CD4-positive, alpha-beta T cell treated with Interleukin-21 for 1 hour (primary cell): ENCODE measurements around the gene SPDYE6.
"Not testable (repeated sequence)": the region's sequence is repeated elsewhere in the genome, so short reads cannot be mapped to it uniquely, and the experiment has no call there.

ENCODE experiments used
- DNase-seq: peaks from one replicate; pipeline ENCODE4 v3.0.0-alpha.2; 2020

The SPDYE6 gene

GRCh38 chr7:102363549-102364393 lies 7.5 kb upstream of the SPDYE6 start:
- DNase-seq, result peak; percentile 98

DNA sequence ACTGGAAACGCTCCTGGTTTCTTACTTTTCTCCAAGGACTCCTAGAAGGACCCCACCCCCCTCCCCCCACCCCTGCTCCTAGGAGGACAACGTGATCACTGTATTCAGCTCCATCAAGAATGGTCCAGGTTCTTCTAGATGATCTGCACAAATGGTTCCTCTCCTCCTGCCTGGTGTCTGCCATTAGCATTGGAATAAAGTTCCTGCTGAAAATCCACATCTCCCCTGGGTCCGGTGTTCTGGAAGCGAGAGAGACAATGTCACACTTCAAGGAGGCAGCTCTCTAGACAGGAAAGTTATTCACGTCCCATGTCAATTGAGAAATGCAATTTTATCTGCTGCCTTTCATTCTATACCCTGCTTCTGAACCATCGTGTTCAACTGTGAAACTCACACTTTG lies 9.3 kb downstream of the SPDYE6 start:
- not testable (repeated sequence) for DNase-seq

- not testable (repeated sequence) for DNase-seq
Observed at GRCh38 chr7:102340599-102341368, 15.5 kb downstream of the SPDYE6 start.

- DNase-seq, result not testable (repeated sequence)
Observed at GRCh38 chr7:102337420-102337819, 18.8 kb downstream of the SPDYE6 start.

DNA sequence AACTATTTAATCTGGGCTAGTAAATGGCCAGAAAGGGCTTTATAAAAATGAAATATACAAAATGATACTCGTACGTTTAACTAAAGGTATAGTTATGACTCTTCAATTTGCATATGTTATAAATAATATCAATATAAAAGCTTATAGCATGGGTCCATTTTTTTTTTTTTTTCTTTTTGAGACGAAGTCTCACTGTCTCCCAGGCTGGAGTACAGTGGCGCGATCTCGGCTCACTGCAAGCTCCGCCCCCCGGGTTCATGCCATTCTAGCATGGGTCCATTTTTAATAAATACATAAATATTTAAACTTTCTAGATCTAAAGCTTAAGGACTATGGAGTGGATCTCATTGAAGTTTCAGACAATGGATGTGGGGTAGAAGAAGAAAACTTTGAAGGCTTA lies 19.2 kb downstream of the SPDYE6 start:
- not testable (repeated sequence) for DNase-seq

DNA sequence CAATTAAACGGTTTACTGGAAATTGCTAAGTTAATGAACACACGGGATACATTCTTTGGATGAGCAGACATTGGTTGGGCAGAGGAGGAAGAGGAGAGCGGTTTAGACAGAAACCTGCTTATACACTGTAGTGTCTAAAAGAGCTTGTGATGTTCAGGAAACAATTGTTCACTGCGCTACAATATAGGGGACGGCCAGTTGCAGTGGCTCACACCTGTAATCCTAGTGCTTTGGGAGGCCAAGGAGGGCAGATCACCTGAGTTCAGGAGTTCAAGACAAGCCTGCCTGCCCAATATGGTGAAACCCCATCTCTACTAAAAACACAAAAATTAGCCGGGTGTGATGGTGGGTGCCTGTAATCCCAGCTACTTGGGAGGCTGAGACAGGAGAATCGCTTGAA lies 20.7 kb downstream of the SPDYE6 start:
- DNase-seq, result not testable (repeated sequence)

DNA sequence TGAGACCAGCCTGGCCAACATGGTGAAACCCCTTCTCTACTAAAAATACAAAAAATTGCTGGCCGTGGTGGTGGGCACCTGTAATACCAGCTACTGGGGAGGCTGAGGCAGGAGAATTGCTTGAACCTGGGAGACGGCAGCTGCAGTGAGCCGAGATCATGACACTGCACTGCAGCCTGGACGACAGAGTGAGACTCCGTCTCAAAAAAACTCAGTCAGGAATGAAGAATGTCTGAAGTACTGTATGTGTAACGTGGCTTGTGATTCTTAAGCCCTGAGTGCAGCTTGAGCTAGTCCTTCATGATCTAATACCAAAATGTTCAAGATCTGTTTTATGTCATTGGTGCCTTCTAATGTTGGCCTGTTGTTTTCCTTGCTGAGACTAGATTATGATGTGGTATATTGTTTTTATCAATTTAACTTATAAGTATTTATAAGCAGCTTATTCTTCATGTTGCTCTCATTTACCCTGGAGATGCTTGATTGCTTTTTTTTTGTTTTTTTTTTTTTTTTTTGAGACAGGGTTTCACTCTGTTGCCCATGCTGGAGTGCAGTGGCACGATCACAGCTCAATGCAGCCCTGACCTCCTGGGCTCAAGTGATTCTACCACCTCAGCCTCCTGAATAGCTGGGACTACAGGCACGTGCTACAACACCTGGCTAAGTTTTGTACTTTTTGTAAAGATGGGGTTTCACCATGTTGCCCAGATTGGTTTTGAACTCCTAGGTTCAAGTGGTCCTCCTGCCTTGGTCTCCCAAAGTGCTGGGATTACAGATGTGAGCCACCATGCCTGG lies 25.4 kb downstream of the SPDYE6 start:
- not testable (repeated sequence) for DNase-seq

DNA sequence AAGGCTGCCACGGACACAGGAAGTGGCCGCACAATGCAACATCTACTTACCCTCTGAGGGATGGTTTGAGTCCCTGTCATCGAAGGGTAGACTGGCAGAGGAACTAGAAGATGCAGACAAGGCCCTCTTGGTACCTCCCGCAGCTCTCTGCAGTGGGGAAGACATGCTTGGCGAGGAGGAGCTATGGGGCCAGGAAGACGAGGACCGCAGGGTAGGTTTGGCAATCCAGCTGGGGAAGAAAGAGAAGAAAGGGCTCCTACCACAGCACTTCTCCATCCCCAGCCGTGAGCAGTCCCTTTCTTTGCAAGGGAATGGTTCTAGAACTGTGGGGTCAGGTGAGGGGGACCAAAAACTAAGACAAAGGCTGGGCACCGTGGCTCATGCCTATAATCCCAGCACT lies 26.9 kb downstream of the SPDYE6 start:
- DNase-seq, result not testable (repeated sequence)

GRCh38 chr7:102328863-102329262 lies 27.4 kb downstream of the SPDYE6 start:
- not testable (repeated sequence) for DNase-seq

- DNase-seq, result not testable (repeated sequence)
Observed at GRCh38 chr7:102327183-102327582, 29.1 kb downstream of the SPDYE6 start.

DNA sequence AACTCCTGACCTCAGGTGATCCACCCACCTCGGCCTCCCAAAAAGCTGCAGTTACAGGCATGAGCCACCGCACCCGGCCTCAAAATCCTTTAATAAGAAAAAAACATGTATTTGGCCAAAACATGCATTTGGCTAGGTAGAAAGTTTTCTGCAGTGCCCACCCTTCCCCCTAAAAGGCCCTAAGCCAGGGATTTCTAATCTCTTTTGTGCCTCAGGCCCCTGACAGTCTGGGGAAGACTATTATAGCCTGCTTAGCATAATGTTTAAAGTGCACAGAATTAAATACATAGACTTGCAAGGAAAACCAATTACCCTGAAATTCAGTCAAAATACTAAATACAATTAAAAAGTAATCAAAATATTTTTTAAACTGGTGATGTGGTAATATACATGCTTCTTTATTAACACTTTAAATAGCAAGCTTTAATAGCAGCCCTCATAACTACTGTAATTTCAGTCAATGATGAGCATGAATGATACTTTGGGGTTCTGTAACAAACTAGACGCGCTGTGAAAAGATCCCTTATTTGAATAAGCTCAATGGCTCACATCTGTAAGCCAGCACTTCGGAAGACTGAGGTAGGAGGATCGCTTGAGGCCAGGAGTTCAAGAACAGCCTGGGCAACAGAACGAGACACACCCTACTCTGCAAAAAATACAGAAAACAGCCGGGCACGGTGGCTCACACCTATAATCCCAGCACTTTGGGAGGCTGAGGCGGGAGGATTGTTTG lies 29.9 kb downstream of the SPDYE6 start:
- no peak for DNase-seq

- not testable (repeated sequence) for DNase-seq
Observed at GRCh38 chr7:102325106-102325505, 31.1 kb downstream of the SPDYE6 start.

- no peak for DNase-seq
Observed at GRCh38 chr7:102323914-102324195, 32.4 kb downstream of the SPDYE6 start.

- DNase-seq, result no peak
Observed at GRCh38 chr7:102322202-102322715, 34.0 kb downstream of the SPDYE6 start.

- DNase-seq, result no peak
Observed at GRCh38 chr7:102321351-102322201, 34.7 kb downstream of the SPDYE6 start.

DNA sequence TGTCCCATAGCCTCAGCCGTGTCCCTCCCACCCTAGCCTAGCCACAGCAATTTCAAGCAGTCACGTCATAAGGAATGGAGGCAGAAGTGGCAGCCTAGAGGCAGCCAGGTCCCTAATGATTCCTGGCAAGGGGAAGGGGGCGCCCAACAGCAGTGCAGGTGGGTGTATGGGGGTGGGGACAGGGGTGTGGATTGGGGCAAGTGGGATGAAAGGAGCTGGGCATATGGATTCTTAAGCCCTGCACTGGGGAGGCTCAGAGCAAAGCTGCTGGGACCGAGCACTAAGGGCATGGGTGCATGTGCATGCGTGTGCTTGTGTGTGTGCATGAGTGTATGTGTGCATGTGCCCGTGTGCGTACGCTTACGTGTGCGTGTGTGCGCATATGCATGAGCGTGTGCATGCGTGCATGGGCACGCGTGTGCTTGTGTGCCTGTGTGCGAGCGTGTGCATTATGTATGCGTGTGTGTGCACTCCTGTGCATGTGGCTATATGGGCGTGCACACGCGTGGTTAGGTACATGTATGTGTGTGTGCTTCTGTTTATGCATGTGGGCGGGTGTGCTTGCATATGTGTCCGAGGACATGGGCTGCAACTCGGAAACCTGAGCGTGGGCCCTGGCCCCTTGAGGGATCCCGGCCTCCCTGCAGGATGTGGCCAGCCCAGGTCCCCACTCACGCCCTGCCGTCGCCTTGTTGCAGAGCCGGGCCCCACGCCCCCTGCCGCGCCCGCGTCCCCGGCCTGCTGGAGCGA lies 35.5 kb downstream of the SPDYE6 start:
- DNase-seq, result no peak

DNA sequence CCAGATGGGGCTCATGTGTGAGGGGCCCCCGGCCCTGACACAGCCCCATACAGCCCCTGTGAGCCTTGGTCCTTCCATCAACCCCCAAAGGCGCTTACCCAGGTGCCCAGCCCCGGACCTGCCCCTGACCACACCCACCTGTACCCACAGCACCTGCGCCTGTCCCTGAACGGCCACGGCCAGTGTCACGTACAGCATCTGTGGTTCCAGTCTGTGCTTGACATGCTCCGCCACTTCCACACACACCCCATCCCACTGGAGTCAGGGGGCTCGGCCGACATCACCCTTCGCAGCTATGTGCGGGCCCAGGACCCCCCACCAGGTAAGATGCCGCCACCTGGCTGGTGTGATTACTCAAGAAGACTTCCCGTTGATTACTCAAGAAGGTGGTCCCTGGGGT lies 36.1 kb downstream of the SPDYE6 start:
- DNase-seq, result no peak

- DNase-seq, result no peak
Observed at GRCh38 chr7:102319671-102320070, 36.6 kb downstream of the SPDYE6 start.

DNA sequence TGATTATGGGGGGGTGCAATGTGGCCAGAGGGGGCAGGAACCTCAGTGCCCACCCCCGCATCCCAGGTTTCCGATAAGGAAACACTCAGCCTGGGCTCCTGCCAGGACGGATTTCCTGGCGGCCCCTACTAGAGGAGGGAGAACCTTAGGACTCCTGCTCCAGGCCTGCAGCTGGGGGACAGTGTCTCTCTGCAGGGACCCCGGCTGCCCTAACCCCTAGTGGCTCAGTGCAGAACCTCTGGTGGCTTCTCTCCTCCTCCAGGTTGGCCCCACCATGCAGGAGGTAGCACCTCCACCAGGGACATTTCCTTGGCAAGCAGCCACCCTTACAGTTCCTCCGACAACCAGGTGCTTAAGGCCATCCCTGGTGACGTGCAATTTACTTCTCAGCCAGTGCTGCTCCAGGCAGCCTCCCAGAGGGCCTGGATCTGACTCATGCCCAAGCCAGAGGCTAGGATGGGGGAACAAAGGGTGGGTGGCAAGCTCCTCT lies 37.7 kb downstream of the SPDYE6 start:
- DNase-seq, result no peak

GRCh38 chr7:102317231-102318059 lies 38.8 kb downstream of the SPDYE6 start:
- DNase-seq, result no peak
